ENCODE results near the gene SV2A. TPM values are rescaled to one million over a fixed set of nuclear protein-coding genes. Genes with fewer than 3 reads are reported as not detected.

Gene SV2A
- total RNA-seq, 1 experiment from 2014 or later = 47.1 TPM

- TF ChIP-seq NR1H2 (CRISPR knock-in tag; IDR thresholded peaks at IDR 0.05) (no peak), ZNF232 (CRISPR knock-in tag; IDR thresholded peaks at IDR 0.05) (no peak), NFYB (CRISPR knock-in tag; conservative IDR thresholded peaks at IDR 0.05; ENCODE audit: low read depth) (no peak), TP53 (CRISPR knock-in tag; IDR thresholded peaks at IDR 0.05) (no peak), GABPB1 (CRISPR knock-in tag; IDR thresholded peaks at IDR 0.05) (no peak), PREB (CRISPR knock-in tag; IDR thresholded peaks at IDR 0.05; ENCODE audit: borderline replicate concordance) (no peak), ZNF263 (CRISPR knock-in tag; IDR thresholded peaks at IDR 0.05; ENCODE audit: low read depth) (no peak)
Measured at GRCh38 chr1:149932474-149932873, 14.8 kb upstream of the SV2A start (continued).

- TF ChIP-seq E2F1 (CRISPR knock-in tag; IDR thresholded peaks at IDR 0.05) = no peak
- no peak for TF ChIP-seq AFF4 (CRISPR knock-in tag; IDR thresholded peaks at IDR 0.05; ENCODE audit: borderline replicate concordance)
- ChIA-PET POLR2A (no interaction called here), CTCF (no interaction called here)
- H3K9me3 Mint-ChIP-seq = no peaks in the 10 kb centered on the region
- peaks cover 23% of the 10 kb centered on the region for H3K4me1 Mint-ChIP-seq
- DNase-seq (ENCODE audit: low spot score) = no peak
- H3K36me3 Mint-ChIP-seq = peaks cover 7% of the 10 kb centered on the region
- no peak for ATAC-seq
- no peak overlapping the region for H3K4me3 Mint-ChIP-seq
- H3K27me3 Mint-ChIP-seq (ENCODE audit: low read depth) = no peaks in the 10 kb centered on the region; the same call in 1 of the 2 replicates
- H3K27ac Mint-ChIP-seq = no peak overlapping the region; the same call in 1 of the 2 replicates
Measured at GRCh38 chr1:149931212-149931790, 13.7 kb upstream of the SV2A start.

- Mint-ChIP-seq H3K27me3 (ENCODE audit: low read depth) (no peaks in the 10 kb centered on the region), H3K9me3 (no peaks in the 10 kb centered on the region), H3K4me3 (no peak overlapping the region), H3K4me1 (peaks cover 24% of the 10 kb centered on the region), H3K36me3 (peaks cover 22% of the 10 kb centered on the region), H3K27ac (no peak overlapping the region)
- CTCF ChIA-PET = no interaction called here
- POLR2A ChIA-PET = interaction anchor here (0.6 to 2.5 kb wide), 2 partner anchors 9 to 43 kb away, joined by 3 to 28 read pairs; a partner anchor contains a TSS
- DNase-seq (ENCODE audit: low spot score) (no peak), ATAC-seq (no peak)
- TF ChIP-seq NFATC4 (CRISPR knock-in tag; IDR thresholded peaks at IDR 0.05) = no peak
- TF ChIP-seq NFE2L1 (CRISPR knock-in tag; IDR thresholded peaks at IDR 0.05) = no peak
- TF ChIP-seq TEAD4 (CRISPR knock-in tag; IDR thresholded peaks at IDR 0.05) = no peak
- no peak for TF ChIP-seq ARID4B (CRISPR knock-in tag; IDR thresholded peaks at IDR 0.05; ENCODE audit: borderline replicate concordance)
- TF ChIP-seq ZNF219 (CRISPR knock-in tag; IDR thresholded peaks at IDR 0.05; ENCODE audit: borderline replicate concordance) = no peak
- no peak for TF ChIP-seq ZNF263 (CRISPR knock-in tag; IDR thresholded peaks at IDR 0.05; ENCODE audit: low read depth)
- TF ChIP-seq FOXJ3 (CRISPR knock-in tag; IDR thresholded peaks at IDR 0.05; ENCODE audit: borderline replicate concordance) = no peak
- no peak for TF ChIP-seq CDX4 (CRISPR knock-in tag; IDR thresholded peaks at IDR 0.05; ENCODE audit: borderline replicate concordance)
- no peak for TF ChIP-seq AFF4 (CRISPR knock-in tag; IDR thresholded peaks at IDR 0.05; ENCODE audit: borderline replicate concordance)
Measured at GRCh38 chr1:149929856-149930255, 12.2 kb upstream of the SV2A start.
